Smooth muscle cell of the coronary artery (primary cell): ENCODE measurements around the gene ZNF273. TPM values are rescaled to one million over a fixed set of nuclear protein-coding genes. Genes with fewer than 3 reads are reported as not detected.

Experiments used
- total RNA-seq: library from RNA; depleted of rRNA; stranded (reverse); fragments of >200 nt; gene quantifications from 2 replicates; pipeline ENCODE4 v1.2.3, GENCODE V29; 2014; ENCODE audit warnings: low replicate concordance

Gene ZNF273
- 2.6 and 3.0 TPM in 2 replicates for total RNA-seq

DNA sequence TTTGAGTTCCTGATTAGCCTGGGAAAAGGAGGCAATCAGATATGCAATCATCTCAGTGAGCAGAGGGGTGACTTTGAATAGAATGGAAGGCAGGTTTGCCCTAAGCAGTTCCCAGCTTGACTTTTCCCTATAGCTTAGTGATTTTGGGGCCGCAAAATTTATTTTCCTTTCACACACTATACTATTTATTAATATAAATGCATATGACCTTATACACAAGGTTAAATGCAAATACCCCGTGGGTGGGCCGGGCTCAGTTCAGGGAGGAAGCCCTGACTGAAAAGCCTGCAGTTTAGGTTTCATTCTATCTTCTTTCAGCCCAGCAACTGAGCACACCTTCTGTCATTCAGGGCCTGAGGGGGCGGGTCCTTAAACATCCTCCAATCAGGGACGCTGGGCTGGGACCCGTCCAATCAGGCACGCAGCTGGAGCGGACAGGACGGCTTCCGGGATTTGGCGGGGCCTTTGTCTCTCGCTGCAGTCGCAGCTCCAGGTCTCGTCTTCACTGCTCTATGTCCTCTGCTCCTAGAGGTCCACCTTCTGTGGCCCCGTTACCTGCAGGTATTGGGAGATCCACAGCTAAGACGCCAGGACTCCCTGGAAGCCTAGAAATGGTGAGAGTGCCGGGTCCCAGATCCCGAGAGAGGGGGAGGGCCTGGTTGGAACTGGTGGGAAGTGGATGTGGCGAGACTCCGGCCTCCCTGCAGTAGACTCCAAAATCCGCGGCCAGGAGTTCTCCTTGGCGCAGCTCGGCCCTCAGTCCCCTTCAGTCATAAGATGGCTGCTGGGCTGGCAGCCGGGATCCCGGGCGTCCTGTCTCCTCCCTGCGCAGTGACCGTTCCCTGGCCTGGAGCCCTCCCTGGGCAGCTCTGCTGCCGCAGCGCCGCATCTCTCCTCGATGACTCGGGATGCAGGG lies at the start of gene ZNF273:
Gene ZNF273, plus strand, starts transcription at position 468 of the 916 bp plus-strand sequence. Its CDS starts 45 bp downstream, at position 513.

Other genes with a start within 250 kb of the ZNF273 start
- gene ZNF107, start 237.1 kb upstream of the ZNF273 start, total RNA-seq: 0.70 and 1.2 TPM in 2 replicates
- 1.2 and 3.2 TPM in 2 replicates for gene ZNF138, start 108.8 kb upstream of the ZNF273 start, total RNA-seq
- gene ZNF117, start 87.8 kb downstream of the ZNF273 start, total RNA-seq: 1.9 and 8.1 TPM in 2 replicates
- gene ERV3-1, start 103.4 kb downstream of the ZNF273 start, total RNA-seq: 4.9 and 16.2 TPM in 2 replicates